Measurements from ENCODE around the gene HOXD3. TPM values are rescaled to one million over a fixed set of nuclear protein-coding genes. Genes with fewer than 3 reads are reported as not detected.

The HOXD3 gene
- total and polyA plus RNA-seq, 12 donors, result 2.0 to 41.3 (median 10.6) TPM

GRCh38 chr2:176122052-176122682, 34.9 kb upstream of the HOXD3 start:
- Histone ChIP-seq H3K27me3 (peaks cover 42% of the 10 kb centered on the region), H3K4me1 (replicated peaks in 1 of 2) (peaks cover 0 to 14% of the 10 kb centered on the region in 2 donors), H3K4me3 (peak overlapping the region in 2 of 4 donors; percentile 31 to 67), H3K9me3 (replicated peaks in 1 of 3) (no peaks in the 10 kb centered on the region), H3K36me3 (replicated peaks in 1 of 2) (no peaks in the 10 kb centered on the region), H3K27ac (peak overlapping the region in 4 of 5 donors; percentile 58 to 88 (median 79))
- intact Hi-C loops (cut with DNase I), result loop anchor here in 1 of 2 donors (5.0 to 10.0 kb wide), 2 partner anchors 515 to 693 kb away; no protein-coding TSS in a partner anchor
- WGBS, 4 donors, result 1 to 4% (median 2%) methylated on average over 30 to 47 of the region's 47 CpGs
- TF ChIP-seq CTCF (IDR thresholded peaks at IDR 0.05) (no peak), POLR2A (IDR thresholded peaks at IDR 0.05) (no peak)
- DNase-seq, result no peak

GRCh38 chr2:176122683-176123410, 34.3 kb upstream of the HOXD3 start, which contains the start of gene HOXD9:
HOXD9 (plus strand) TSS chr2:176122719; CDS start chr2:176122769, 50 bp downstream.
- TF ChIP-seq CTCF (IDR thresholded peaks at IDR 0.05) (peak in 1 of 6 experiments; percentile 3), POLR2A (IDR thresholded peaks at IDR 0.05) (peak; percentile 23 to 69)
- Histone ChIP-seq H3K27ac (peak within 1 kb of the TSS in 4 of 5 donors; percentile 58 to 88 (median 79)), H3K4me1 (replicated peaks in 1 of 2) (peaks cover 0 to 17% of the 10 kb centered on the region in 2 donors), H3K36me3 (replicated peaks in 1 of 2) (no peaks in the 10 kb centered on the region), H3K4me3 (peak within 1 kb of the TSS; percentile 31 to 67 (median 52)), H3K9me3 (replicated peaks in 1 of 3) (no peaks in the 10 kb centered on the region), H3K27me3 (peaks cover 35% of the 10 kb centered on the region)
- WGBS, 4 donors, result 0 to 1% (median 1%) methylated on average over 7 to 84 of the region's 84 CpGs
- DNase-seq, result peak; percentile 81 to 90 (median 83)
- intact Hi-C loops (cut with DNase I), result loop anchor here in 1 of 2 donors (5.0 to 10.0 kb wide), 2 partner anchors 514 to 692 kb away; no protein-coding TSS in a partner anchor

- H3K27me3 ChIP-seq, result peaks cover 28% of the 10 kb centered on the region
- H3K9me3 ChIP-seq (replicated peaks in 1 of 3), result no peaks in the 10 kb centered on the region
- H3K27ac ChIP-seq, result peak overlapping the region in 4 of 5 donors; percentile 58 to 88 (median 79)
- peaks cover 0 to 17% of the 10 kb centered on the region in 2 donors for H3K4me1 ChIP-seq (replicated peaks in 1 of 2)
- peak overlapping the region; percentile 31 to 67 (median 52) for H3K4me3 ChIP-seq
- no peak for DNase-seq
- TF ChIP-seq POLR2A (IDR thresholded peaks at IDR 0.05) (no peak), CTCF (IDR thresholded peaks at IDR 0.05) (no peak)
- H3K36me3 ChIP-seq (replicated peaks in 1 of 2), result no peaks in the 10 kb centered on the region
- 16 to 19% (median 18%) methylated on average over 29 to 40 of the region's 40 CpGs for WGBS, 4 donors
- intact Hi-C loops (cut with DNase I), result loop anchor here in 1 of 2 donors (5.0 to 10.0 kb wide), 2 partner anchors 514 to 691 kb away; no protein-coding TSS in a partner anchor
Observed at GRCh38 chr2:176123411-176124109, 33.5 kb upstream of the HOXD3 start.
